ENCODE measurements around the gene EIF3B. TPM values are rescaled to one million over a fixed set of nuclear protein-coding genes. Genes with fewer than 3 reads are reported as not detected.

The EIF3B gene
- total and polyA plus RNA-seq, 9 of the 15 experiments (the other 6 are each of a cell fraction or from before 2014, with no cell fraction given), result 25.9 to 494 (median 357) TPM

- TF ChIP-seq CUX1 (CRISPR knock-in tag; IDR thresholded peaks at IDR 0.05) (no peak), ATF3 (IDR thresholded peaks at IDR 0.05) (peak; percentile 56; the same call in 1 of the 2 replicates), ATF3 (CRISPR knock-in tag; conservative IDR thresholded peaks at IDR 0.05) (0 out of 2 replicates have a peak, but pooled peaks have one; percentile 57), PCBP1 (IDR thresholded peaks at IDR 0.05; ENCODE audit: low read depth, low read length, poor library complexity, severe bottlenecking) (peak; percentile 58), STAT5A (IDR thresholded peaks at IDR 0.05; ENCODE audit: borderline replicate concordance, low read length) (no peak), PTRF (tag; IDR thresholded peaks at IDR 0.05) (no peak), SIX5 (IDR thresholded peaks at IDR 0.05; ENCODE audit: borderline replicate concordance in 1 of 2, insufficient read depth in 1 of 2, low read depth in 1 of 2, low read length in 2 of 2) (peak; percentile 45 to 52; a peak in 3 of 4 replicates), ZBTB1 (CRISPR knock-in tag; IDR thresholded peaks at IDR 0.05; ENCODE audit: borderline replicate concordance, low read depth) (no peak), ZNF780A (CRISPR knock-in tag; IDR thresholded peaks at IDR 0.05) (no peak), HDAC3 (IDR thresholded peaks at IDR 0.05; ENCODE audit: borderline replicate concordance, partially characterized antibody) (peak; percentile 2), ZNF239 (CRISPR knock-in tag; IDR thresholded peaks at IDR 0.05) (peak; percentile 19; the same call in 1 of the 2 replicates), SRSF7 (optimal IDR thresholded peaks at IDR 0.05; ENCODE audit: low read depth, low read length) (no peak), MAX (CRISPR knock-in tag; IDR thresholded peaks at IDR 0.05) (peak; percentile 87), NR2F6 (CRISPR knock-in tag; IDR thresholded peaks at IDR 0.05) (no peak), RFX7 (CRISPR knock-in tag; IDR thresholded peaks at IDR 0.05) (no peak), PHF20 (IDR thresholded peaks at IDR 0.05; ENCODE audit: partially characterized antibody) (peak; percentile 51), CREM (IDR thresholded peaks at IDR 0.05; ENCODE audit: low read depth) (peak; percentile 68), THRAP3 (IDR thresholded peaks at IDR 0.05; ENCODE audit: borderline replicate concordance) (no peak), ZNF253 (CRISPR knock-in tag; conservative IDR thresholded peaks at IDR 0.05) (no peak), YY1 (IDR thresholded peaks at IDR 0.05; ENCODE audit: borderline replicate concordance in 1 of 3, control insufficient read depth in 1 of 3, extremely low read depth in 1 of 3, insufficient read depth in 3 of 3, insufficient read length in 1 of 3, insufficient replicate concordance in 2 of 3, low read depth in 1 of 3, low read length in 2 of 3) (peak; percentile 83 to 95 (median 90)), ZC3H8 (IDR thresholded peaks at IDR 0.05) (no peak), KLF10 (CRISPR knock-in tag; IDR thresholded peaks at IDR 0.05) (no peak)
Measured at GRCh38 chr7:2354186-2354938, at the start of gene EIF3B (continued).

Data from K562 (cell line).